Right lobe of liver (tissue), 4 donors: ENCODE measurements around the gene NLGN1.

Experiments
- POLR2A ChIP-seq: fragments of 450-650 bp; IDR thresholded peaks from one replicate; pipeline ENCODE4 v1.6.1; 2017; ENCODE audit warnings: antibody characterized with exemption, mild to moderate bottlenecking
- TF ChIP-seq, protein P1 (sequence below), 4 donors: fragments of 200-600 bp in 3 of 4; fragments of 450-650 bp in 1 of 4; IDR thresholded peaks; one replicate each; pipeline versions ENCODE4 v1.5.1 to v1.8.0; 2016 to 2022; ENCODE audit warnings: antibody characterized with exemption in 4 of 4, mild to moderate bottlenecking in 2 of 4
- donor health status: DM: no; HTN: no; CAD: no.
- donor health status: DM: no; HTN: no; CAD: no.
- donor health status: DM: no; HTN: yes; CAD: no.

GRCh38 chr3:173586166-173586565, 188.6 kb downstream of the NLGN1 start:
- TF ChIP-seq, protein P1, sequence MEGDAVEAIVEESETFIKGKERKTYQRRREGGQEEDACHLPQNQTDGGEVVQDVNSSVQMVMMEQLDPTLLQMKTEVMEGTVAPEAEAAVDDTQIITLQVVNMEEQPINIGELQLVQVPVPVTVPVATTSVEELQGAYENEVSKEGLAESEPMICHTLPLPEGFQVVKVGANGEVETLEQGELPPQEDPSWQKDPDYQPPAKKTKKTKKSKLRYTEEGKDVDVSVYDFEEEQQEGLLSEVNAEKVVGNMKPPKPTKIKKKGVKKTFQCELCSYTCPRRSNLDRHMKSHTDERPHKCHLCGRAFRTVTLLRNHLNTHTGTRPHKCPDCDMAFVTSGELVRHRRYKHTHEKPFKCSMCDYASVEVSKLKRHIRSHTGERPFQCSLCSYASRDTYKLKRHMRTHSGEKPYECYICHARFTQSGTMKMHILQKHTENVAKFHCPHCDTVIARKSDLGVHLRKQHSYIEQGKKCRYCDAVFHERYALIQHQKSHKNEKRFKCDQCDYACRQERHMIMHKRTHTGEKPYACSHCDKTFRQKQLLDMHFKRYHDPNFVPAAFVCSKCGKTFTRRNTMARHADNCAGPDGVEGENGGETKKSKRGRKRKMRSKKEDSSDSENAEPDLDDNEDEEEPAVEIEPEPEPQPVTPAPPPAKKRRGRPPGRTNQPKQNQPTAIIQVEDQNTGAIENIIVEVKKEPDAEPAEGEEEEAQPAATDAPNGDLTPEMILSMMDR (IDR thresholded peaks at IDR 0.05): no peak
- no peak for TF ChIP-seq POLR2A
